PFSK-1 (cell line): ENCODE data around the gene VNN1.

Source experiments
- FOXP2 ChIP-seq: optimal IDR thresholded peaks from 2 replicates; pipeline ENCODE3; 2011; ENCODE audit warnings: borderline replicate concordance, control low read depth, inconsistent platforms; ENCODE audit not compliant: insufficient read depth; ENCODE audit errors: extremely low read length, extremely low read depth
- POLR2AphosphoS5 ChIP-seq: IDR thresholded peaks from 2 replicates; pipeline ENCODE4 v1.6.1; 2012; ENCODE audit warnings: low read depth, mild to moderate bottlenecking, control low read depth, low read length, moderate library complexity
- SIN3A ChIP-seq: IDR thresholded peaks from 2 replicates; pipeline ENCODE4 v1.6.1; 2012; ENCODE audit warnings: mild to moderate bottlenecking, low read length, moderate library complexity, borderline replicate concordance; ENCODE audit not compliant: insufficient read depth
- TAF1 ChIP-seq: IDR thresholded peaks from 2 replicates; pipeline ENCODE4 v1.6.1; 2012; ENCODE audit warnings: low read length, control low read depth, borderline replicate concordance; ENCODE audit not compliant: insufficient read depth
- TF ChIP-seq, protein P1 (sequence below), 2 experiments: IDR thresholded peaks; 2 replicates each; pipeline versions ENCODE4 v1.6.1 to v1.8.0; 2011 to 2012; ENCODE audit warnings: low read depth in 2 of 2, low read length in 2 of 2, control low read depth in 1 of 2, inconsistent platforms in 1 of 2, mild to moderate bottlenecking in 1 of 2, moderate library complexity in 1 of 2; ENCODE audit not compliant: insufficient read depth in 1 of 2

VNN1 gene

GRCh38 chr6:132671295-132671694 lies 42.6 kb downstream of the VNN1 start:
- TF ChIP-seq POLR2AphosphoS5 = no peak
- TF ChIP-seq SIN3A = no peak
- TF ChIP-seq TAF1 = no peak
- TF ChIP-seq FOXP2 = no peak
- TF ChIP-seq, protein P1, sequence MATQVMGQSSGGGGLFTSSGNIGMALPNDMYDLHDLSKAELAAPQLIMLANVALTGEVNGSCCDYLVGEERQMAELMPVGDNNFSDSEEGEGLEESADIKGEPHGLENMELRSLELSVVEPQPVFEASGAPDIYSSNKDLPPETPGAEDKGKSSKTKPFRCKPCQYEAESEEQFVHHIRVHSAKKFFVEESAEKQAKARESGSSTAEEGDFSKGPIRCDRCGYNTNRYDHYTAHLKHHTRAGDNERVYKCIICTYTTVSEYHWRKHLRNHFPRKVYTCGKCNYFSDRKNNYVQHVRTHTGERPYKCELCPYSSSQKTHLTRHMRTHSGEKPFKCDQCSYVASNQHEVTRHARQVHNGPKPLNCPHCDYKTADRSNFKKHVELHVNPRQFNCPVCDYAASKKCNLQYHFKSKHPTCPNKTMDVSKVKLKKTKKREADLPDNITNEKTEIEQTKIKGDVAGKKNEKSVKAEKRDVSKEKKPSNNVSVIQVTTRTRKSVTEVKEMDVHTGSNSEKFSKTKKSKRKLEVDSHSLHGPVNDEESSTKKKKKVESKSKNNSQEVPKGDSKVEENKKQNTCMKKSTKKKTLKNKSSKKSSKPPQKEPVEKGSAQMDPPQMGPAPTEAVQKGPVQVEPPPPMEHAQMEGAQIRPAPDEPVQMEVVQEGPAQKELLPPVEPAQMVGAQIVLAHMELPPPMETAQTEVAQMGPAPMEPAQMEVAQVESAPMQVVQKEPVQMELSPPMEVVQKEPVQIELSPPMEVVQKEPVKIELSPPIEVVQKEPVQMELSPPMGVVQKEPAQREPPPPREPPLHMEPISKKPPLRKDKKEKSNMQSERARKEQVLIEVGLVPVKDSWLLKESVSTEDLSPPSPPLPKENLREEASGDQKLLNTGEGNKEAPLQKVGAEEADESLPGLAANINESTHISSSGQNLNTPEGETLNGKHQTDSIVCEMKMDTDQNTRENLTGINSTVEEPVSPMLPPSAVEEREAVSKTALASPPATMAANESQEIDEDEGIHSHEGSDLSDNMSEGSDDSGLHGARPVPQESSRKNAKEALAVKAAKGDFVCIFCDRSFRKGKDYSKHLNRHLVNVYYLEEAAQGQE (IDR thresholded peaks at IDR 0.05; ENCODE audit: insufficient read depth in 1 of 2, low read depth in 2 of 2, low read length in 2 of 2) = no peak

DNA sequence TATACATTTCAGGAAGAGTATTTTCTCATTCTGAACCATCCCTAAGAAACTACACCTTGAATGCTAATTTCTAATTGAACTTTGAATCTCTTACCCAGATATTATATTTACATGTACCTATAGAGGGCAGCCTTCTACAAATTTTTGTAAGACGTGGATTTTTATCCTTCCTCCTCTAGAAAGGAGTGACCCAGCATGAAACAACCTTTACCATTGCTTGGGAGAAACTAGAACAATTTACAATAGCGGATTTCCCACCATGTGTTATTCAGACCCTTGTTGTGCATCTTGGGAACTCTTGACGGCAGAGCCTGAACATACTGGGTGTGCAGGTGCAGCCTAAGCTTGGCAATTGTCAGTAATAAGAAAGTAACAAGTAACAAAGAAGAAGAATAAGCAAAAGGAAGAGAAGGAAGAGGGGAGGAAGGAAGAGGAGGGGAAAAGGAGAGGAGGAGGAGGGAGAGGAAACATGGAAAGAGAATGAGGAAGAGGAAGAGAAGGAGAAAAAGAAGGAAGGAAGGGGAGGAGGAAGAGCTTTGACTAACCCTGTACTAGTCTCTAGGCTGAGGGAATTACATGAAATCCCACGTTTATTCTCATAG lies 44.1 kb downstream of the VNN1 start:
- no peak for TF ChIP-seq FOXP2
- no peak for TF ChIP-seq POLR2AphosphoS5
- TF ChIP-seq TAF1 = no peak
- TF ChIP-seq, protein P1 (IDR thresholded peaks at IDR 0.05; ENCODE audit: insufficient read depth in 1 of 2, low read depth in 2 of 2, low read length in 2 of 2) = no peak

- TF ChIP-seq SIN3A = no peak
- no peak for TF ChIP-seq POLR2AphosphoS5
- no peak for TF ChIP-seq FOXP2
- no peak for TF ChIP-seq TAF1
Observed at GRCh38 chr6:132666118-132666517, 47.7 kb downstream of the VNN1 start.

DNA sequence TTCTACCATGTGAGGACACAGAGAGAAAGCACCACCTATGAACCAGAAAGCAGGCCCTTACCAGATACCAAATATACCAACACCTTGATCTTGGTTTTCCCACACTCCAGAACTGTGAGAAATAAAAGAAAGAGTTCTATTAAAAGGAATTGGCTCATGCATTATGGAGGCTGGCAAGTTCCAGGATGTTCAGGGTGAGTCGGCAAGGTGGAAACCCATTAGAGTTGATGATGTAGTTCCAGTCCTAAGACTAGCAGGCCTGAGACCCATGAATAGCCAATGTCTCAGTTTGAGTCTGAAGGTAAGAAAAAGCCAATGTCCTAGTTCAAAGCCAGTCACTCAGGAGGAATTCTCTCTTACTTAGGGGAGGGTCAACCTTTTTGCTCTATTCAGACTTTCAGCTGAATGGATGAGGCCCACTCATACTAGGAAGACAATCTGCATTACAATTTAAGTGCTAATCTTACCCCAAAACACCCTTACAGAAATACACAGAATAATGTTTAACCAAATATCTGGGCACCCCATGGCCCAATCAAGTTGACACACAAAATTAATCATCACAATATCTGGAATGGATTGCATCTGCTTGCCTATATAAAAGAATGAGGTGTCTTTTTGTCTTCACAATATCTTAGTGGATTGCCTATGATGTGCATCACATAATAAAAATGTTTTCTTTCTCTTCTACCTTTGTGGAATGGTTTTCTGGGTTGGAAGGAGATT lies 49.4 kb downstream of the VNN1 start:
- TF ChIP-seq, protein P1 (IDR thresholded peaks at IDR 0.05; ENCODE audit: insufficient read depth in 1 of 2, low read depth in 2 of 2, low read length in 2 of 2) = no peak
- no peak for TF ChIP-seq POLR2AphosphoS5
- TF ChIP-seq SIN3A = no peak
- no peak for TF ChIP-seq TAF1
- TF ChIP-seq FOXP2 = no peak

- TF ChIP-seq TAF1 (no peak), FOXP2 (no peak), SIN3A (no peak), POLR2AphosphoS5 (no peak)
- TF ChIP-seq, protein P1 (IDR thresholded peaks at IDR 0.05; ENCODE audit: insufficient read depth in 1 of 2, low read depth in 2 of 2, low read length in 2 of 2) = no peak
Observed at GRCh38 chr6:132663661-132664060, 50.2 kb downstream of the VNN1 start.
